ENCODE data around the gene FBXO24.

The FBXO24 gene

DNA sequence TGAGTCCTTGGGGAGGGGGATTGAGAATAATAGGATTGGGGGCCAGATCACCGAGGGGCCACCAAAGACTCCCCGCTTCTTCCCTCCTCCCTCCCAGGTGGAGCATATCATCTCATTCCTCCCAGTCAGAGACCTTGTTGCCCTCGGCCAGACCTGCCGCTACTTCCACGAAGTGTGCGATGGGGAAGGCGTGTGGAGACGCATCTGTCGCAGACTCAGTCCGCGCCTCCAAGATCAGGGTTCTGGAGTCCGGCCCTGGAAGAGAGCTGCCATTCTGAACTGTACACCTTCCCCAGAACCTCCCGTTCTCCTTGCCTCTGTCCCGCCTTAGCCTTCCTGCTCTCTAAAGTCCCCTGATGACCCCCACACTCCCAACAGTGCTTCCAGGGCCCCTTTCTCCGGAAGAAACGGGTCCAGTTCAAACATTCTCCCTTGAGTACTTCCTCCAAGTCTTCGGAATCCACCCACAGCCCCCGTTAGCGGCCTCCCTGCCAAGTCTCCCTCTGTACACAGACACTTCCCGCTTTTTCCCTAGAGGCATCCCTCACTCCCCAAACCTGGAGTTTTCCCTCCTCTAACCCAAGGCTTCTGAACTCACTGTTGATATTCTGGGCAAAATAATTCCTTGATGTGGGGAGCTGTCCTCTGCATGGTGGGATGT, 4.1 kb downstream of the FBXO24 start:
- no peak for DNase-seq (ENCODE audit: low read depth)

DNA sequence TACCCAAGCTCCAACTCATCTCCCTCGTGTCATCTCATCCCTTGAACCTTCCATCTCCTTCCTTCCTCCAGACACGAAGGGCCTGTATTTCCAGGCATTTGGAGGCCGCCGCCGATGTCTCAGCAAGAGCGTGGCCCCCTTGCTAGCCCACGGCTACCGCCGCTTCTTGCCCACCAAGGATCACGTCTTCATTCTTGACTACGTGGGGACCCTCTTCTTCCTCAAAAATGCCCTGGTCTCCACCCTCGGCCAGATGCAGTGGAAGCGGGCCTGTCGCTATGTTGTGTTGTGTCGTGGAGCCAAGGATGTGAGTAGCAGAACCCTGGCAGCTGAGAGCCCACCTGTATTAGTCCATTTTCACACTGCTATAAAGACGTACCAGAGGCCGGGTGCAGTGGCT, 5.5 kb downstream of the FBXO24 start:
- no peak for DNase-seq (ENCODE audit: low read depth)

GRCh38 chr7:100595188-100595587, 9.1 kb downstream of the FBXO24 start:
- DNase-seq (ENCODE audit: low read depth): no peak

- peak; percentile 9 for DNase-seq (ENCODE audit: low read depth)
These were observed 12.3 kb downstream of the FBXO24 start for GRCh38 chr7:100598425-100598824.

DNA sequence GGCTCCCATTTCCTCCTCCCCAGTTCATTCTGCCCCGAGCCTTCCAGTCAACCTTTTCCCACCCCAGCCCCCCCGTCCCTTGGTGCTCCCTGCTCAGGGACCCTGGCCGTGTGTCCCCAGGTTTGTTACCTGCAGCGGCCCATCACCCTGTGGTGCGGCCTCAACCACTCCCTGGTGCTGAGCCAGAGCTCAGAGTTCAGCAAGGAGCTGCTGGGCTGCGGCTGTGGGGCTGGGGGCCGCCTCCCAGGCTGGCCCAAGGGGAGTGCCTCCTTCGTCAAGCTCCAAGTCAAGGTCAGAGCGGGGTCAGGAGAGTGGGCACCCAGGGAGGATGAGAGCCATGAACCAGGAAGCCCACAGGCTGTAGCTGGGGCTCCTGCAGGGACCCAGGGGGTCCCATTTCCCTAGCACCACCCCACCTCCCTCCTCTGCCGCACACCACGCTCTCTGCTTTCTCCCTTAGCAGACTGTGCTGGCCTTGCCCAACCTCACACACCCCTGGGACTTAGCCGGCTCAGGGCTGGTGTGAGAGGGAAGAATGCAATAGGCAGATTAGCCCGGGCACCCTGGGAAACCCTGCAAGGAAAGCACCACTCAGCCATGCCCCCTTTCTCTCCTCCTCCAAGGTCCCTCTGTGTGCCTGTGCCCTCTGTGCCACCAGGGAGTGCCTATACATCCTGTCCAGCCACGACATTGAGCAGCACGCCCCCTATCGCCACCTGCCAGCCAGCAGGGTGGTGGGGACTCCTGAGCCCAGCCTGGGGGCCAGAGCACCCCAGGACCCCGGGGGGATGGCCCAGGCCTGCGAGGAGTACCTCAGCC, 14.0 kb downstream of the FBXO24 start:
- DNase-seq (ENCODE audit: low read depth): no peak

GRCh38 chr7:100600730-100601038, 14.6 kb downstream of the FBXO24 start:
- no peak for DNase-seq (ENCODE audit: low read depth)

DNA sequence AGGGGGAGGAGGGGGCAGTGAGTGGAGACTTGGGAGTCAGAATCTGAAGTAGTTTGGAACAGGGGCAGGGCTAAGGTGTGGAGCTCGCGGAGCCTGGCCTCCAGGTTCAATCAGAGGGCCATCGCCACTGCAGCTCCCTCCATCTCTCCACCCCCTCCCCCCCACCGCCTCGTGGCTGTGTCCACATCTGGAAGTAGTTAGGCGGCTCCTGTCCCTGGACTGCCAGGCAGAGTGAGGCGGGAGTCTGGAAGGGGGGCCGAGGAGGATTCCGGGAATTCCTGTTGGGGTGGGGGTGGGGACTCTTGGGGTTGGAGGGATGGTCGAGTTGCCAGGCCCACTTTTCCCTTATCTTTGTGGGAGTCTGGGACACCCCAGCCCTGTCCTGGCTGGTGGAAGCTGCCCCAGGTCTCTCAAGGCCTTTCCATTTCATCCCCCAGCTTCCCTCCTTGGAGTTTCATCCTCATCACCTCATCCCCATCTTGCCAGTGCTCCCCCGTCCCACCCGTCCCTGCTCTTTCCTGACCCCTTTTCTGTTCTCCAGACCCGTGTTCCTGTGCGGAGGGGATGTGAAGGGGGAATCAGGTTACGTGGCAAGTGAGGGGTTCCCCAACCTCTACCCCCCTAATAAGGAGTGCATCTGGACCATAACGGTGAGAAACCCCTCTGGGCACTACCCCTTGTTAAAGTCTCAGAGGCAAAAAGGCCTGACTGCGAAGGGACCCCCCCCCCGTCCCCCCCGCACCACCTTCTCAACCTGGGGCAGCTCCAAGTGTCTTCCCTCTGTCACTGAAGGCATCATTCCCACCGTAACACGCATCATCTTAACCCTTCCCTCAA, 17.0 kb downstream of the FBXO24 start:
- peak; percentile 95 for DNase-seq (ENCODE audit: low read depth)

DNA sequence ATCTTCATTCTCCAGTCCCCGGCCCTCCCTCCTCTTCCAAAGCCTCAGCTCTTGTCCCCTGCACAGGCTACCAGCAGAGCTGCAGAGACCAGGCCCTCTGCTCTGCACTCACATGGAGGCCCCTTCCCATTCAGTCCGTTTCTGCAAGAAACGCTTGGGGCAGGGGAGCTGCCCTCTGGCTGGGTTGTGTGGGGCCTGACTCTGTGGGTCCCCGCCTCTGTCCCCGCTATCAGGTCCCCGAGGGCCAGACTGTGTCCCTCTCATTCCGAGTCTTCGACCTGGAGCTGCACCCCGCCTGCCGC, 17.5 kb downstream of the FBXO24 start:
- DNase-seq (ENCODE audit: low read depth): peak; percentile 55

GRCh38 chr7:100604028-100604975, 18.2 kb downstream of the FBXO24 start:
- DNase-seq (ENCODE audit: low read depth): peak; percentile 83

GRCh38 chr7:100604976-100605911, 19.1 kb downstream of the FBXO24 start:
- DNase-seq (ENCODE audit: low read depth): no peak

GRCh38 chr7:100606313-100606712, 20.2 kb downstream of the FBXO24 start:
- no peak for DNase-seq (ENCODE audit: low read depth)

GRCh38 chr7:100607111-100607510, 21.0 kb downstream of the FBXO24 start:
- DNase-seq (ENCODE audit: low read depth): peak; percentile 21

DNA sequence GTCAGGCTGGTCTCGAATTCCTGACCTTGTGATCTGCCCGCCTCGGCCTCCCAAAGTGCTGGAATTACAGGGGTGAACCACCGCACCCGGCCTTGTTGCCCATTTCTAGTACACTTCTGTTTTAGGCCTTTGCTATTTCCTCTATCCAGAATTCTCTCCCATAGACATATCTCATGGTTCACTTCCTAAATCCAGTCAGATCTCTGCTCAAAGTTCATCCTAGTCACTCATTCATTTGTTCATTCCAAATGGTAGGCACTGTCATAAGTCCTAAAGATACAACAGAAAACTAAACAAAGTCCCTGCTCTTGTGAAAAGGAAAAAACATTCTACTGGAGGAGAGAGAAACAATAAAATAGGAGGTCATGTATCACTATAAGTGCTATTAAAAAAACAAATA, 23.8 kb downstream of the FBXO24 start:
- no peak for DNase-seq (ENCODE audit: low read depth)

- DNase-seq (ENCODE audit: low read depth): peak; percentile 100
These were observed 26.0 kb downstream of the FBXO24 start, which contains the start of gene MOSPD3 for GRCh38 chr7:100611983-100612729. Gene MOSPD3 (plus strand): TSS chr7:100612540. CDS start chr7:100612792, 252 bp downstream.

DNA sequence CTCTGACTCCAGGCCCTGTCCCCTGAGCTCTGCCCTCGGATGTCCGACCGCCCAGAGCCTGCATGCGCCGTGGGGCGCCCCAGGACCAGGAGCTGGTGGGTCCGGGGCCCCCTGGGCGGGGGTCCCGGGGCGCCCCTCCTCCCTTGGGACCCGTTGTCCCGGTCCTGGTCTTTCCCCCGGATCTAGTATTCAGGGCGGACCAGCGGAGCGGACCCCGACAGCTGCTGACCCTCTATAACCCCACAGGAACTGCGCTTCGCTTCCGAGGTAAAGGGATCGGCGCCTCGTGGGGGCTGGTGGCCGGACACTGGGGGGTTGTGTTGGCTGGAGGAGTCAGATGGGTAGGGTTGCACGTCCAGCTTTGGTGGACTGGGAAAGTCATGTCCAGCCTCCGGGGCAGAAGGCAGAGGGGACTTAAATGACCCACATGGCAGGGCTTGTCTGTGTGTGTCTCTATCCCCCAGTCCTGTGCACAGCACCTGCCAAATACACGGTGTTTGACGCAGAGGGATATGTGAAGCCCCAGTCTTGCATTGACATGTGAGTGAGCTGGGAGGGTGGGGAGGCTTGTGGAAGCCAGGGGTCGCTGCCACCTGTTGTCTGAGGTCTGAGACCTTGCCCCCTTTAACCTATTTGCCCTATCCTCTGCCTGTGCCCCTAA, 26.7 kb downstream of the FBXO24 start:
- peak; percentile 14 for DNase-seq (ENCODE audit: low read depth)

DNA sequence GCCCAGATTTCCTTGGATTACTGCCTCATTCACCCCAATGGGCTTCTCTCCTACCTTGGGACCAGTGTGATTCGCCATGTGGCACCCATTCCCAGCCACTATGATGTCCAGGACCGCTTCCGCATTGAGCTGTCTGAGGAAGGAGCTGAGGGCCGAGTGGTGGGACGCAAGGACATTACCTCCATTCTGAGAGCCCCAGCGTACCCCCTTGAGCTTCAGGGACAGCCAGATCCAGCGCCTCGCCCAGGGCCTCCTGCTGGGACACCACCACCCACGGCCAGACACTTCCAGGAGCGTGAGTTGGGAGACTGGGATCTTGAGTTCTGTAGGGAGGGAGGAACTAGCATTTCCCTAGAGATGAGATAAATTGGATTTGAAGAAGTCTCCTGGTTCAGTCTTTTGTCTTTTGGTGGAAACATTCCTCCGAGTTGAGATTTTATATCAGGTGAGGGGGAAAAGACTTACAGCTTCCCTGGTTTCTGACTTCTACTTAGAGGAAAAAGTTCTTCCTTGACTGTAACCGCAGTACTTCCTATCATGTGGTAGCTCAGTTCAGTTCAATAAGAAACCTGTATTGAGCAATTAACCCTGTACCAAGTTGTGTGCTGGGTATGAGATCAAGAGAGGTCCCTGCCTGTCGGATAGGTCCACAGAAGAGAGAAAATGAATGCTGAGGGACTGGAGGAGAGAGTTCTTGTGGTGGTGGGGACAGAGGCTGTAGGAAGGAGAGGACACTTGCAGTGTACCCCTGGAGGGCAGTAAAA, 27.5 kb downstream of the FBXO24 start:
- DNase-seq (ENCODE audit: low read depth): no peak

GRCh38 chr7:100614308-100614861, 28.3 kb downstream of the FBXO24 start:
- peak; percentile 6 for DNase-seq (ENCODE audit: low read depth)

GRCh38 chr7:100620239-100620638, 34.1 kb downstream of the FBXO24 start:
- no peak for DNase-seq (ENCODE audit: low read depth)
